MG63 (cell line): ENCODE data around the gene EFCC1. TPM values are rescaled to one million over a fixed set of nuclear protein-coding genes. Genes with fewer than 3 reads are reported as not detected.
A peak's percentile ranks its signal among the peaks of the same experiment; 100 is the strongest.

Source experiments
- DNase-seq: peaks from one replicate; pipeline ENCODE4 v3.0.0-alpha.2; 2020
- H3K27me3 ChIP-seq: fragments of 250-450 bp; sonication (Bioruptor Pico); 2 replicates; pipeline ENCODE4 v1.5.1; 2020; ENCODE audit warnings: mild to moderate bottlenecking, moderate library complexity
- H3K36me3 ChIP-seq: fragments of 250-450 bp; sonication (Bioruptor Pico); 2 replicates; pipeline ENCODE4 v1.5.1; 2020; ENCODE audit warnings: mild to moderate bottlenecking, moderate library complexity
- H3K4me3 ChIP-seq: fragments of 250-450 bp; sonication (Bioruptor Pico); 2 replicates; pipeline ENCODE4 v1.5.1; 2020; ENCODE audit warnings: mild to moderate bottlenecking, moderate library complexity
- H3K9me3 ChIP-seq: fragments of 250-450 bp; sonication (Bioruptor Pico); 2 replicates; pipeline ENCODE4 v1.5.1; 2020; ENCODE audit warnings: mild to moderate bottlenecking, moderate library complexity
- total RNA-seq: library from RNA; depleted of rRNA; stranded (reverse); fragments of >200 nt; shearing (Covaris generic); gene quantifications from 2 replicates; pipeline ENCODE4 v1.2.3, GENCODE V29; 2014; ENCODE audit warnings: low replicate concordance

Gene EFCC1
- total RNA-seq, 1 experiment from 2014 or later, result not detected

DNA sequence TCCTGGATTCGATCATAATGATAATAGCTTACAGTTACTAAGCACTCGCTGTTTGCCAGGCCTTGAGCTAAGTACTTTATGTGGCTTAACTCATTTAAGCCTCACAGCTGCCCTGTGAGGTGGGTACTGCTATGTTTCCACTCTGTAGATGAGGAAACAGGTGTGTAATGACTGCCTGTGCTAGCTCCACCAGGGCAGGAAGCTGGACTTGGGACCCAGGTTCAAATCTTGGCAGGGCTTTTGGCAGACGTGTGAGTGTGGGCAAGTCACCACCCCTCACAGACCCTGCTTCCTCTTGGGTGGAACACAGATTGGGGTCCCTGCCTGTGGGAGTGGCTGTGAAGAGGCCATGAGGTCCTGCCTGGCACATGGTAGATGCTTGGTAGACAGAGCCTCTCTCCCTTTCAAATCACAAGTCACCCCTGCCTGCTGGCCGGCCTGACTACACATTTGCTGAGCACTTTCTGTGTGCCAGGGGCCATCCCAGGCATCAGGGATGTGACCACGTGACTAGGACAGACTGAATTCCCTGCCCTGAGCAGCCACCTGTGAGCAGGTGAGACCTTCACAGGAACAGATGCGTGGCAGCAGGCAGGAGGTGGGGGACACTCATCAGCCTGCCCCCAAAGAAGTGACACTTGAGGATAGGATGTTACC, 3.7 kb downstream of the EFCC1 start:
- H3K36me3 ChIP-seq, result no peaks in the 10 kb centered on the region
- no peak for DNase-seq
- H3K27me3 ChIP-seq, result peaks cover 36% of the 10 kb centered on the region
- no peaks in the 10 kb centered on the region for H3K9me3 ChIP-seq
- no peak overlapping the region for H3K4me3 ChIP-seq

DNA sequence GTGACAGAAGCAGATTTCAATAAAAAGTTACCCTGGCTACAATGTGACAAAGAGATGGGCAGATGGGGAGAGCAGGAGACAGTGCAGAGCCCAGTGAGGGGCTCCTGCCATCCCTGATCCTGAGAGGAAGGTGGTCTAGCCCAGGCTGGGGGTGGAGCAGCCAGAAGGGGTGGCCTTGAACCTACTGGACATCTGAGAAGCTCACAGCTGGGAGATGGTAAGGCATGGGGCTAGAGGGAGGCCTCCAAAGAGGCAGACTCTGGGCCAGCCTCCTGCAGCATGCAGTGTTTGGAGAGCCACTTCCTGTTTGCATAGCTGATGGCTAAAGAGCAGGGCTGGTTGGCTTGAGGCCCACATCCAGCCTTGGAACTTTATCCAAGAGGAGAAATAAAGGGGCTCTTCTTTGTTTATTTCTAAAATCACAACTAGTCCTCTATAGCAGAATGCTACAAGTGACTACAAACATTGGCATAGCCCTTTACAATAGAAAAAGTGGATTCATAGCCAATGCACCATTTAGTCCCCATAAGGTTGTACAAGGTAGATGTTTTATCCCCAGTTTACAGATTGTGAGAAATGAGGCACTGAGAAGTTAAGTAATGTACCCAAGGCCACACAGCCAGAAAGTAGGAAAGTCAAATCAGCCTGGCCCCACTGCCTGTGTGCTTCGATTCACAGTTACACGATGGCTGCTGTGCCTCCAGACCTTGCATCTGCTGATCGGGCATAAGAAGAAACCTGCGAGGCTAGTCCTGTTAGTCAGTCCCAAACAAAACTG, 4.6 kb downstream of the EFCC1 start:
- DNase-seq, result peak; percentile 54
- H3K4me3 ChIP-seq, result no peak overlapping the region
- no peaks in the 10 kb centered on the region for H3K9me3 ChIP-seq
- H3K36me3 ChIP-seq, result no peaks in the 10 kb centered on the region
- H3K27me3 ChIP-seq, result peaks cover 26% of the 10 kb centered on the region

DNA sequence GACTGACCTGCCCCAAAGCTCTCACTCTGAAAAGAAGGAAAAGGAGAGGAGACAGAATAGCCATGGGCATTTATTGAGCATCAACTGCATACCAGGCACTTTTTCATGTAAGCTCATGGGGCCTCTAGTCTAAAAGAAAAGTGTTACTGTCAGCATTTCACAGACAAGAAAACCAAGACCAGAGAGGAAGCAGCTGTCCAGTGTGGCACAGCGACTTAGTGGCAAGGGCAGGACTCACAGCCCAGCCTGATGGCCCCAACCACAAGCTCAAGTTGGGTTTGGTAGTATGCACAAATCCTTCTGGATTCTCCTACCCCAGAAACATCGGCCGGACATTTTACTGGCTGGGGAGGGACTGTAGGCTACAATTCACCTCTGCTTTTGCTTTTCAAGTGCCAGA, 5.8 kb downstream of the EFCC1 start:
- peaks cover 15% of the 10 kb centered on the region for H3K27me3 ChIP-seq
- no peaks in the 10 kb centered on the region for H3K9me3 ChIP-seq
- no peak overlapping the region for H3K4me3 ChIP-seq
- H3K36me3 ChIP-seq, result no peaks in the 10 kb centered on the region
- DNase-seq, result no peak

DNA sequence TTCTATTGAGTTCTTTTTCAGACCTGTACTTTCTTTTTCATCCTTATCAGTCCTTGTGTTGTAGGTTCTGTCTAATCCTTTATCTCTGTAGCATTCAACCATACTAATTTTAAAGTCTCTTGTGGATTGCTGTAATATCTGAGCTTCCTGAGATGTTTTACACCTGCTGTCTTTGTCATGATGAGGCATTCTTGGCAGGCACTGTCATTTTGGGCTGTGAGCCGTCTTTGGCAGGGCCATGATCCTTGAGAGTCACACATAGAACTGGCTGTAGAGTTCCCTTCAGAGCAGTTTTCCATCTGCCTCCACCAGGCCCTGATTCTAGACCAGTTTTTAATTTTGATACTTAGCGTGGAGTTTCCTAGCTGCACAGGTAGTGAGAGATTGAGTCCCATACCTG, 6.7 kb downstream of the EFCC1 start:
- H3K4me3 ChIP-seq, result no peak overlapping the region
- H3K27me3 ChIP-seq, result peaks cover 6% of the 10 kb centered on the region
- no peak for DNase-seq
- H3K9me3 ChIP-seq, result no peaks in the 10 kb centered on the region
- H3K36me3 ChIP-seq, result no peaks in the 10 kb centered on the region

DNA sequence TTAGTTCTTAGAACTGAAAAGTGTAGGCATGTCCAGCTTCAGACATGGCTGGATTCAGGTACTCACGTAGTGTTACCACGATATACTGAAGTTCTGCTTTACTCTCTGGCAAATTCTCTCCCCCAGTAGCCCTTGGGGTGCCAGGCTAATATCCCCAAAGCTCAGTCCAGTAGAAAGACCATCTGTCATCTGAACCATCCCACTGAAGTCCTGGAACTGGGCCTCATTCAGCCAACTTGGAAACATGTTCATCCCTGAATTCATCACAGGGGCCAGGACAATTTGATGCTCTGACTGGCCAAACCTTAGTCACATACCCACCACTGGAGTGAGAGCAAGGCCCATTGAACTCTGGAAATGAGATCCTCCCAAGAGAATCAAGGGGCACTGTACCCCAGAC, 8.2 kb downstream of the EFCC1 start:
- H3K36me3 ChIP-seq, result no peaks in the 10 kb centered on the region
- no peak for DNase-seq
- no peak overlapping the region for H3K4me3 ChIP-seq
- H3K27me3 ChIP-seq, result peaks cover 2% of the 10 kb centered on the region; the same call in 1 of the 2 replicates
- no peaks in the 10 kb centered on the region for H3K9me3 ChIP-seq

DNA sequence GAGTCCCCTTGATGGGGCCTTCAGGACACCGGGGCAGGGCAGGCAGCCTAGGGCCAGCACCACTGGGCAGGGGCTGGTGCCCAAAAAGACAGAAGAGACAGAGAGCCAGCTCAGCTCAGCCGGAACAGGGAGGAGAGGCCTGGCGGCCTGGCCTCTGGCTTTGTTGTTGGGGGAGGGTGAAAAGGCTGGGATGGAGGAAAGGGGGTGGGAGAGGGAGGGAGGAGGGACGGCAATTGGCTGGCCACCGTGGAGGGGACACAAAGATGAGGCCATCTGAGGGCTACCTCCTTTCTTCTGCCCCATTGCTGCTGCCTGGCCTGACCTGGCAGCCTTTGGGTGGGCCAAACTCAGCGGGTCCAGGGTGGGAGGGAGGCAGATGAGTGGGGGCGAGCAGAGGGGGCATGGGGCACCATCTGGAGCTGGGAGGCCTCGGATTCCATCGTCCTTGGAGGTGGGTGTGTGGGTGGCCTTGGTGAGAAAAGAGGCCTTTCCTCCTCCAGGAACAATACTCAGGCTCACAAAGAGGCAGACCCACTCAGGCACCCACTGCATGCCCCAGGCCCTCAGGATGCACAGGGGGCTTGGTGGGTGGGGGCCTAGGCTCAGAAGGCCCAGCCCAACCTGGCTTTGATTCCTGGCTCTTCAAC, 9.3 kb downstream of the EFCC1 start:
- Histone ChIP-seq H3K4me3 (no peak overlapping the region), H3K9me3 (no peaks in the 10 kb centered on the region), H3K27me3 (peaks cover 2% of the 10 kb centered on the region; the same call in 1 of the 2 replicates), H3K36me3 (no peaks in the 10 kb centered on the region)
- DNase-seq, result no peak

DNA sequence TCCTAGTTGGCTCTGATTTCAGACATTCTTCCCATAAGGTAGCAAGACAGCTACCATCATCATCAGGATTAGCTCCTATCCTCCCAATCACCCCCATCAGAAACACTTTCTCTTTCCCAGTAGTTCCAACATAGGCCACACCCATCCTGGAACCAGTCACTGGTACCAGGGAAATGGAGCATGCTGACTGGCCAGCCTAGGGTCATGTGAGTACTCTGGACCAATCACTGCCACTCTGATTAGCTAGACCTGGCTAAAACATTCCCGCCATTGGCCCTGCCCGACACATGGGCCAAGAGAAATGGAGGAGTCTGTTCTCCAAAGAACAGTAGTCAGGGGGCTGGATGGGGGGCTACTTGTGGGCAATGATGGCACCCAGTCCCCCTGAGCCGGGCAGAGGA, 12.4 kb downstream of the EFCC1 start:
- Histone ChIP-seq H3K36me3 (no peaks in the 10 kb centered on the region), H3K27me3 (no peaks in the 10 kb centered on the region)
- peak; percentile 50 for DNase-seq

DNA sequence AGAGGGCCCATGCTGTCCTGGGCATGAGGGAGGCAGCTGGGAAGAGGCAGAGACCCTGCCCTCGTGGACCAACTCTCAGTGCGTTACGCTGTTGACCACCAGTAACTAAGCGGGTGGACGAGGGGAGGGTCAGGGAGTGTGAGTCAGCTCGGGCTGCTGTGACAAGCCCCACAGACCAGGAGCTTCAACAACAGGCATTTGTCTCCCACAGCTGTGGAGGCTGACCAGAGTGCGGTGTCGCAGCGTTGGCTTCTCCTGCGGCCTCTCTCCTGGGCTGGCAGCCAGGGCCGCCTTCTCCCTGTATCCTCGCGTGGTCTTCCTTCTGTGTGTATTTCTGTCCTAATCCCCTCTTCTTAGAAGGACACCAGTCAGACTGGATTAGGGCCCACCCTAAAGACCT, 13.0 kb downstream of the EFCC1 start:
- H3K9me3 ChIP-seq, result no peaks in the 10 kb centered on the region
- H3K4me3 ChIP-seq, result no peak overlapping the region
- H3K36me3 ChIP-seq, result no peaks in the 10 kb centered on the region
- H3K27me3 ChIP-seq, result no peaks in the 10 kb centered on the region
- DNase-seq, result no peak

More for the DNA sequence above, 12.4 kb downstream of the EFCC1 start:
- Histone ChIP-seq H3K4me3 (no peak overlapping the region), H3K9me3 (no peaks in the 10 kb centered on the region)

DNA sequence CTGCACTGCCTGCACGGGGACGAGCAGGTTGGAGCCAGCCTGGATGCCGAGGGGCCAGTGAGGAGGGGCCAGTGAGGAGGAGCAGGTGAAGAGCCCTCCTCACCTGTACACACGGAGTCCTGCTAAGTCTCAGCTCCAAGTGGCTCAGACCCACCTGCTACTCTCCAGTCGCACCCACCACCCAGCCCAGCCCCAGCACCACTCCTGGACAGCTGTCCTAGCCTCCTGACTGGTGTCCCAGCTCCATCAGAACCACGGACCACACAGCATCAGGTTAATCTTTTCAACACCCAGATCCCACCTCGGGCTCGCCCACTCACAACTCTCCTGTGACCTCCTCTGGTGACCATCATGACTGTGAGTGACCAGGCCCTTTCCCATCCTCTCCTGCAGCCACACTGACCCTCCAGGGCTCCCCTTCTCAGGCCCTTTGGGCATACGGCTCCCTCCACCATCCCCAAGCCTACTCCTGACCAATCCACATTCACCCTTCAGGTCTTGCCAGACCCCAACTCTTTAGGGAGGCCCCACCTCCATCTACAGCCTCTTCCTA, 13.8 kb downstream of the EFCC1 start:
- no peaks in the 10 kb centered on the region for H3K27me3 ChIP-seq

DNA sequence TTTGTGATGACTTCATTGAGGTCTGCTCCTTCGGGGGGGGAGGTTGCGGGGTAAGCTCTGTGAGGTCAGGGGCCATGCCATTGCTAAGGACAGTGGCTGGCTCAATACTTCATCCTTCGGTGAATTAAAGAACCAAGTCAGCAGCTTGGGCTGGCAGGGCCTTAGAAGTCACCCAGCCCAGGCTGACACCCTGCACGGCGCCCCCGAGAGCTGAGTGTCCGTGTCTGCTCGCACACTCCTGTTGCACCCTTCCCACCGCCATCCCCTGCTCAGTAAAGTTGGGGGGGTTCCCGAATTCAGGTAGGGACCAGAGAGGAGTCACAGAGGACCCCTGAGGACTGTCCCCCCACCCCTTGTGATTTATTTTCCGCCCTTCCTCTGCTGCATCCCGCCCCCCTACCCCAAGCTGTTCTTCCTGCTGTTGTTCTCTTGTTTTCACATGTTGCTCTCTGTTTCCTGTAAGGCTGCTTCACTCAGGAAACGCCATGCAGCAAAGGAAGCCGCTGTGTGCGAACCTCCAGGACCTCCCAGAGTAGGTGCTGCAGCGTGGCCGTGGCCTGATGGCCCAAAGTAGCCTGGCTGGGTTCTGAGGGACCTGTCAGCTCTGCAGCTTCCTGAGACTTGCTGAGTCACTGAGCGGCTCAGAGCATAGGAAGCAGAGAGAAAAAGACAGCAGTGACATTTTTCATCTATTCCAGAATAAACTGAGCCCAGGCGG, 14.4 kb downstream of the EFCC1 start:
- no peak overlapping the region for H3K4me3 ChIP-seq
- no peaks in the 10 kb centered on the region for H3K36me3 ChIP-seq
- H3K9me3 ChIP-seq, result no peaks in the 10 kb centered on the region
- H3K27me3 ChIP-seq, result no peaks in the 10 kb centered on the region
- no peak for DNase-seq

More for the DNA sequence above, 13.8 kb downstream of the EFCC1 start:
- no peak overlapping the region for H3K4me3 ChIP-seq
- no peaks in the 10 kb centered on the region for H3K9me3 ChIP-seq
- H3K36me3 ChIP-seq, result no peaks in the 10 kb centered on the region
- no peak for DNase-seq

DNA sequence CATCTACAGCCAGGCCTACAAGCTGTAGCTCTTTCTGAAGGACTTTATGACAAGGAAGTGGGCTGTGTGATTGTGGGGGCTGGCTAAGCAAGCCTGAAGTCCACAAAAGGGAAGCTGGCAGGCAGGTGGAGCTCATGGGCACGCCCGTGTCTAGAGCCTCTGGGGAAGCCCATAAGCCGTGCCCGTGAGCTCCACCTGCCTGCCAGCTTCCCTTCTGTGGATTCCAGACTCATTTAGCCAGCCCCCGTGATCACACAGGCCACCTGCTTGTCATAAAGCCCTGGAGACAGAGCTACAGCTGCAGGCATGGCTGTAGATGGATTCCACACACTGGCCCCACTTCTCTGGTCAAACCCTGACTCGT, 15.2 kb downstream of the EFCC1 start:
- H3K4me3 ChIP-seq, result no peak overlapping the region
- no peaks in the 10 kb centered on the region for H3K36me3 ChIP-seq
- no peak for DNase-seq
- H3K27me3 ChIP-seq, result no peaks in the 10 kb centered on the region
- H3K9me3 ChIP-seq, result no peaks in the 10 kb centered on the region

DNA sequence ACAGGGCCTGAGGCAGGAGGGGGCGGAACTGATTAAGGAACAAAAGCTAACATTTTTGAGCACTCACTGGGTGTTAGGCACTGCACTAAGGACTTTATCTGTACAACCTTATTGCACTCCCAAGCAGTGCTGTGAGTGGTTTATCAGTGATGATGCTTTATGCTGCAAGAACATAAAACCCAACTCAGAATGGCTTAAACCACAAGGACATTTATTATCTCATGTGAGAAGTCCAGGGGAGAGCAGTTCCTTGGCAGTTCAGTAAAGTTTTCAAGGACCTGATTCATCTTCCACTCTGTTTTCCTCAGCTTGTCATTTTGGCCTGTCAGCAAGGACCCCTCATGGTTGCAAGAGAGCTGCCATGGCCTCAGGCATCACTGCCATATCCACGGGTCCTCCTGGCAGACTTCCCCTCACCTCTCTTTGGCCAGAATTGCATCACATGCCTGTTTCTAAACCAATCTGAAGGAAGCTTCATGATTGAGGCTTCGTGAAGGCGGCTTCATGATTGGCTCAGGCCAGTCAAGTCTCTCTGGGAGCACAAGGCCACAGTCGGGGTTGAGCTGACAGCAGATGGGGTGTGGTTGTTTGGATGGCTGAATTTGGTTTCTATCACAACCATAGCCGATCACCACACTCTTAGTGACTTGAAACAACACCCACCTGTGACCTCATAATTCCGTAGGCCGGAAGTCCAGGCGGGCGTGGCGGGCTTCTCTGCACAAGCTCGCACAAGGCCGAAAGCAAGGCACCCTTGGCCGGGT, 15.8 kb downstream of the EFCC1 start:
- no peaks in the 10 kb centered on the region for H3K36me3 ChIP-seq
- DNase-seq, result no peak
- no peaks in the 10 kb centered on the region for H3K9me3 ChIP-seq
- no peak overlapping the region for H3K4me3 ChIP-seq
- H3K27me3 ChIP-seq, result no peaks in the 10 kb centered on the region

DNA sequence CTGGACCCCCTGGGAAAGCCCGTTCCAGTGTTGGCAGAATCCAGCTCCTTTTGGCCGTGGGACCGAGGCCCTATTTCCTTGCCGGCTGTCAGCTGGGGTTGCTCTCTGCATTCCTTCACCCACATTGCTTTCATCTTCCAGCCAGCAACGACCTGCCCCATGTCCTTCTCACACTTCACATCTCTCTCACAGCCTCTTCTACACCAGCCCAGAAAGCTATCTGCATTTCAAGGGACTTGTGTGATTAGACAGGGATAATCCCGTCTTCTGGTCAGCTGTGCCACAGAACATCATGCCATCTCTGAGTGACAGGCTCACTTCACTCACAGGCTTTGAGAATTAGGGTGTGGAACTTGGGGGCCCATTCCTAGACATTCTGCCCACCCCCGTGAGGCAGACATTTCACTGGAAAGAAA, 16.4 kb downstream of the EFCC1 start:
- Histone ChIP-seq H3K9me3 (no peaks in the 10 kb centered on the region), H3K4me3 (no peak overlapping the region), H3K36me3 (no peaks in the 10 kb centered on the region), H3K27me3 (no peaks in the 10 kb centered on the region)
- no peak for DNase-seq

DNA sequence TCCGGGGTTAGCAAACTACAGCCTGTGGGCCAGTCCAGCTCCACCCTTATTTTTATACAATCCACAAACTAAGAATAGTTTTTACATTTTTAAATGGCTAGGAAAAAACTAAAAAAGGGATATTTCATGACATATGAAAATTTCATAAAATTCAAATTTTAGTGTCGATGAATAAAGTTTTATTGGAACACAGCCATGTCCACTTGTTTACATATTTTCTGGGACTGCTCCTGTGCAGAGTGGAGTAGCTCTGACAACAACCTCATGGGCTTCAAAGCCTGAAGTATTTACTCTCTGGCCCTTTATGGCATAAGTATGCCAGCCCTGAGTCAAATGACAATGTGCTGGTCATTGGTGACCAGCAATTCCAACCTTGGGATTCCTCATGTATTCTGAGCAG, 17.2 kb downstream of the EFCC1 start:
- no peaks in the 10 kb centered on the region for H3K27me3 ChIP-seq
- H3K4me3 ChIP-seq, result no peak overlapping the region
- no peaks in the 10 kb centered on the region for H3K9me3 ChIP-seq
- DNase-seq, result no peak
- H3K36me3 ChIP-seq, result no peaks in the 10 kb centered on the region

DNA sequence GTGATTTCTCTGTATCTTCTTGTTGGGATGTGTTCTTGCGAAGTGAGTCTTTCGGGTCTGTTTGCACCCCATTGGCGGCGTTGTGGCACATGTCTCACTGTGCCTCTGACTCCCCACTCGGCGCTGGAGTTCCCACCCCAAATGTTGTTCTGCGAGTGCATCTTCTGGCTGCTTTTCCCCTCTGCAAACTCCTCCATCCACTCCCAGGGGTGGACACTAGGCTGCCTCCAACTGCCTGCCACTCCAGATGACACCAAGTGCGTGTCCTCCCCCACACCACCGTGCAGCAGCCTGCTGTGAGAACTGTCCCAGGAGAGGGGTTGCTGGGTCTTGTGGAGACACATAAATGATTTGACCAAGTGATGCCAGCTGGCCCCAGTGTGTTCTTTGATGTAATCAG, 17.6 kb downstream of the EFCC1 start:
- no peak overlapping the region for H3K4me3 ChIP-seq
- H3K27me3 ChIP-seq, result no peaks in the 10 kb centered on the region
- no peaks in the 10 kb centered on the region for H3K36me3 ChIP-seq
- no peaks in the 10 kb centered on the region for H3K9me3 ChIP-seq
- DNase-seq, result no peak

DNA sequence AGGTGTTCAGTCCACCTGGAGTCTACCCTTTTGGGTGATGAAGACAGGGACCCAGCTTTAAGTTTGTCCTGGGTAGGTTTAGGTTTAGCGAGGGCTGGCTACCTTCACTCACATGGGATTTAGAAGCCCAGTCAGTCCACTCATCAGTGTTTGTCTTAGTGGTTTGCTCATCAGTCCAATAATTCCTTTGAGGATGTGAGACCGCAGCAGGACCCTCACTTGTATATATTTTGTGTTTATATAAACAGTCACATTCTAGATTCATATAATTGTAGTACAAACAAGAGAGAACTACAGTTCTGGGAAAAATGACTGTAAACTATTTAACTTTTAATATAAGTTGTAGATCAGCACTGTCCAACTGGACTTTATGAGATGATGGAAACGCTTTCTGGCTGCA, 18.2 kb downstream of the EFCC1 start:
- no peaks in the 10 kb centered on the region for H3K9me3 ChIP-seq
- H3K4me3 ChIP-seq, result no peak overlapping the region
- DNase-seq, result no peak
- no peaks in the 10 kb centered on the region for H3K27me3 ChIP-seq
- H3K36me3 ChIP-seq, result no peaks in the 10 kb centered on the region
